Mesothelial cell of epicardium (in vitro differentiated cells): ENCODE results near the gene CDH11. TPM values are rescaled to one million over a fixed set of nuclear protein-coding genes. Genes with fewer than 3 reads are reported as not detected.

Experiments
- DNase-seq, 2 experiments: peaks; one replicate each; pipeline ENCODE4 v3.0.0; 2021; ENCODE audit warnings: low spot score in 2 of 2; ENCODE audit not compliant: unreplicated experiment in 2 of 2
- H3K27ac Mint-ChIP-seq: 2 replicates; pipeline ENCODE4 v1.8.0; 2021; ENCODE audit warnings: mixed read lengths
- H3K27me3 Mint-ChIP-seq: 2 replicates; pipeline ENCODE4 v1.8.0; 2021; ENCODE audit warnings: low read depth, mixed read lengths
- H3K36me3 Mint-ChIP-seq: 2 replicates; pipeline ENCODE4 v1.8.0; 2021; ENCODE audit warnings: mixed read lengths
- H3K4me1 Mint-ChIP-seq: 2 replicates; pipeline ENCODE4 v1.8.0; 2021; ENCODE audit warnings: mixed read lengths
- H3K4me3 Mint-ChIP-seq: 2 replicates; pipeline ENCODE4 v1.8.0; 2021; ENCODE audit warnings: mild to moderate bottlenecking, moderate library complexity, mixed read lengths
- H3K9me3 Mint-ChIP-seq: 2 replicates; pipeline ENCODE4 v1.8.0; 2021; ENCODE audit warnings: mixed read lengths
- total RNA-seq: library from RNA; stranded (reverse); gene quantifications from 3 replicates; pipeline ENCODE4 v1.2.1, GENCODE V29; 2021
- TF ChIP-seq, protein P1 (sequence below): fragments of 200-600 bp; sonication (generic); IDR thresholded peaks from one replicate; pipeline ENCODE4 v1.5.0; 2021; ENCODE audit warnings: antibody characterized with exemption; ENCODE audit not compliant: unreplicated experiment

The CDH11 gene
- total RNA-seq, 1 donor from 2014 or later, result 376 TPM

DNA sequence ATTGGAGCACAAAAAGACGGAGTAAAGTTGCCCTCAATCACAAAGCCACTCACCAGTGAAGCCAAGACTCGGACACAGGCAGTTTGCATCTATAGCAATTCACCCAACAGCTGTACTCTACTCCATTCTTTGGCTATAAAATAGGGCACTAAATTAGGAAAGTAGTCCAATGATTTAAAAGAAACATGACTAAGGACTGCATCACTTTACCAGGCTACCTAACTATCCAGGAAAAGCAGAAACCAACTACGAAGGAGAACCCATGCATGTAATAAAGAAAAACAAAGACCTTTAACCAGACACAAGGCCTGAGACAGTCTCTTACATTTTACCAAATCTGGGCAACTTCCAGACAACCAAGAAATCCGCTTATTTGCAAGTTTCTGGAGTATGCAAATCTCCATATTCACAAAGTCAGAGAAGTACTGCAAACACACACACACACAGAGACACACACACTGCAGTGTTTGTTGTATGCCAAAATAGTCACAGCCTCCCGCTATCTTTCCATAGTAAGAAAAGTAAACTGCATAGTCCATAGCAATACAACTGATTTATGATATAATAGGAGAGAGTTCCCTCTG is 59.8 kb downstream of the CDH11 start:
- Mint-ChIP-seq H3K36me3 (no peaks in the 10 kb centered on the region), H3K9me3 (no peaks in the 10 kb centered on the region), H3K4me1 (peaks cover 20% of the 10 kb centered on the region)

GRCh38 chr16:65061263-65061662 is 60.6 kb downstream of the CDH11 start:
- Mint-ChIP-seq H3K4me1 (peaks cover 13% of the 10 kb centered on the region), H3K4me3 (no peak overlapping the region), H3K27me3 (no peaks in the 10 kb centered on the region), H3K27ac (no peak overlapping the region), H3K36me3 (no peaks in the 10 kb centered on the region), H3K9me3 (no peaks in the 10 kb centered on the region)
- no peak for DNase-seq
- TF ChIP-seq, protein P1, sequence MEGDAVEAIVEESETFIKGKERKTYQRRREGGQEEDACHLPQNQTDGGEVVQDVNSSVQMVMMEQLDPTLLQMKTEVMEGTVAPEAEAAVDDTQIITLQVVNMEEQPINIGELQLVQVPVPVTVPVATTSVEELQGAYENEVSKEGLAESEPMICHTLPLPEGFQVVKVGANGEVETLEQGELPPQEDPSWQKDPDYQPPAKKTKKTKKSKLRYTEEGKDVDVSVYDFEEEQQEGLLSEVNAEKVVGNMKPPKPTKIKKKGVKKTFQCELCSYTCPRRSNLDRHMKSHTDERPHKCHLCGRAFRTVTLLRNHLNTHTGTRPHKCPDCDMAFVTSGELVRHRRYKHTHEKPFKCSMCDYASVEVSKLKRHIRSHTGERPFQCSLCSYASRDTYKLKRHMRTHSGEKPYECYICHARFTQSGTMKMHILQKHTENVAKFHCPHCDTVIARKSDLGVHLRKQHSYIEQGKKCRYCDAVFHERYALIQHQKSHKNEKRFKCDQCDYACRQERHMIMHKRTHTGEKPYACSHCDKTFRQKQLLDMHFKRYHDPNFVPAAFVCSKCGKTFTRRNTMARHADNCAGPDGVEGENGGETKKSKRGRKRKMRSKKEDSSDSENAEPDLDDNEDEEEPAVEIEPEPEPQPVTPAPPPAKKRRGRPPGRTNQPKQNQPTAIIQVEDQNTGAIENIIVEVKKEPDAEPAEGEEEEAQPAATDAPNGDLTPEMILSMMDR, result no peak

More for the DNA sequence above, 59.8 kb downstream of the CDH11 start:
- DNase-seq, result no peak
- Mint-ChIP-seq H3K27me3 (peaks cover under 1% of the 10 kb centered on the region), H3K4me3 (no peak overlapping the region), H3K27ac (no peak overlapping the region)
- TF ChIP-seq, protein P1, result no peak

GRCh38 chr16:65059406-65059980 is 62.4 kb downstream of the CDH11 start:
- Mint-ChIP-seq H3K27ac (no peak overlapping the region), H3K9me3 (no peaks in the 10 kb centered on the region)

GRCh38 chr16:65057184-65057583 is 64.7 kb downstream of the CDH11 start:
- TF ChIP-seq, protein P1, result no peak
- DNase-seq, result no peak
- H3K4me3 Mint-ChIP-seq, result no peak overlapping the region
- H3K36me3 Mint-ChIP-seq, result no peaks in the 10 kb centered on the region
- peaks cover 4% of the 10 kb centered on the region for H3K9me3 Mint-ChIP-seq
- no peaks in the 10 kb centered on the region for H3K27me3 Mint-ChIP-seq
- H3K4me1 Mint-ChIP-seq, result peaks cover 2% of the 10 kb centered on the region
- H3K27ac Mint-ChIP-seq, result no peak overlapping the region

More at GRCh38 chr16:65059406-65059980, 62.4 kb downstream of the CDH11 start:
- TF ChIP-seq, protein P1, result no peak
- H3K27me3 Mint-ChIP-seq, result no peaks in the 10 kb centered on the region
- no peak for DNase-seq
- peaks cover 10% of the 10 kb centered on the region for H3K4me1 Mint-ChIP-seq
- H3K4me3 Mint-ChIP-seq, result no peak overlapping the region
- no peaks in the 10 kb centered on the region for H3K36me3 Mint-ChIP-seq

GRCh38 chr16:65054457-65054856 is 67.4 kb downstream of the CDH11 start:
- no peak overlapping the region for H3K4me3 Mint-ChIP-seq
- no peaks in the 10 kb centered on the region for H3K4me1 Mint-ChIP-seq
- DNase-seq, result no peak
- TF ChIP-seq, protein P1, result no peak
- H3K27me3 Mint-ChIP-seq, result no peaks in the 10 kb centered on the region
- no peaks in the 10 kb centered on the region for H3K36me3 Mint-ChIP-seq
- no peak overlapping the region for H3K27ac Mint-ChIP-seq
- peaks cover 4% of the 10 kb centered on the region for H3K9me3 Mint-ChIP-seq
